Thoracic aorta (tissue), 2 donors: Measurements from ENCODE around the gene COL16A1. TPM values are rescaled to one million over a fixed set of nuclear protein-coding genes. Genes with fewer than 3 reads are reported as not detected.
A peak's percentile ranks its signal among the peaks of the same experiment; 100 is the strongest.

Source experiments
- ATAC-seq: fragments of 150-250 bp; one replicate; pipeline ENCODE4 v1.8.0; 2017; ENCODE audit warnings: low read depth; ENCODE audit not compliant: insufficient number of reproducible peaks, low FRiP score
- DNase-seq: peaks from one replicate; pipeline ENCODE4 v3.0.0-alpha.2; 2020; ENCODE audit warnings: low spot score
- H3K27ac ChIP-seq, 2 donors: fragments of 200-600 bp; sonication (generic); 1 replicate in 1 of 2; 2 replicates in 1 of 2; pipeline ENCODE4 v1.5.1; 2016; ENCODE audit warnings: mild to moderate bottlenecking in 2 of 2, moderate library complexity in 2 of 2
- H3K27me3 ChIP-seq: fragments of 200-600 bp; sonication (generic); replicated peaks from 2 replicates; pipeline ENCODE4 v1.6.0; 2016; ENCODE audit warnings: mild to moderate bottlenecking; ENCODE audit not compliant: insufficient read depth
- H3K36me3 ChIP-seq: fragments of 200-600 bp; sonication (generic); one replicate; pipeline ENCODE4 v1.5.1; 2016
- H3K4me1 ChIP-seq, 2 donors: fragments of 200-600 bp; sonication (generic); 1 replicate in 1 of 2; 2 replicates in 1 of 2; pipeline versions ENCODE4 v1.5.1 to v1.6.0; 2016; ENCODE audit warnings: low read depth in 2 of 2, mild to moderate bottlenecking in 1 of 2; ENCODE audit not compliant: control insufficient read depth in 1 of 2
- H3K4me3 ChIP-seq: fragments of 200-600 bp; sonication (generic); 2 replicates; pipeline ENCODE4 v1.5.1; 2016; ENCODE audit warnings: mild to moderate bottlenecking
- H3K9me3 ChIP-seq: fragments of 200-600 bp; sonication (generic); 2 replicates; pipeline ENCODE4 v1.5.1; 2016
- CTCF ChIP-seq: fragments of 200-600 bp; sonication (generic); IDR thresholded peaks from one replicate; pipeline ENCODE4 v1.5.1; 2019; ENCODE audit warnings: antibody characterized with exemption
- total RNA-seq, 2 donors: library from RNA; depleted of rRNA; stranded (reverse); fragments of >200 nt; gene quantifications; one replicate each; pipeline versions ENCODE4 v1.1.0 to v1.2.3, GENCODE V29; 2016

Gene COL16A1
- total RNA-seq, 2 donors from 2014 or later = 183 to 323 TPM

DNA sequence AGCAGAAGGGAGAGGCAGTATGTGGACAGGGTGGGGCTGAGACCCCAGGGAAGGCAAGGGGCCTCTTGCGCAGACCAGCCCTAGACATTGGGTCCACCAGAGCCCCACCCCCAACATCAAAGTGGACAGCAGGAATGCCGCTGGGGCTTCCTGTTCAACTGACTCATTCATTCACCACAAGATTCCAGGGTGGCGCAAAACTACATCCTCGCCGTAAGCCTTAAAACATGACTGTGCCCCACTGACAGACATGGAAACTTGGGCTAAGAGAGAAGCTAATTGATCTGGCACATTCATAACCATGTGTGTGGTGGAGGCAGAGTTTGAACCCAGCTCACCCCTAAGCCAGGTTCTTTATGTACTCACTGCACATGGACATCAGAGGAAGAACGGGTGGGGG, 14.0 kb downstream of the COL16A1 start:
- no peaks in the 10 kb centered on the region for H3K9me3 ChIP-seq
- H3K27ac ChIP-seq = no peak overlapping the region
- no peak for DNase-seq
- no peak overlapping the region for H3K4me3 ChIP-seq
- no peak for TF ChIP-seq CTCF
- H3K36me3 ChIP-seq = peaks cover 57% of the 10 kb centered on the region
- no peak for ATAC-seq
- peaks cover 3 to 17% of the 10 kb centered on the region in 2 donors for H3K4me1 ChIP-seq
- H3K27me3 ChIP-seq = no peaks in the 10 kb centered on the region

GRCh38 chr1:31689379-31689778, 14.4 kb downstream of the COL16A1 start:
- H3K9me3 ChIP-seq = no peaks in the 10 kb centered on the region
- H3K27ac ChIP-seq = no peak overlapping the region
- H3K27me3 ChIP-seq = no peaks in the 10 kb centered on the region
- DNase-seq (no peak), ATAC-seq (no peak)
- peaks cover 52% of the 10 kb centered on the region for H3K36me3 ChIP-seq
- H3K4me3 ChIP-seq = no peak overlapping the region
- TF ChIP-seq CTCF = no peak
- H3K4me1 ChIP-seq = peaks cover 3 to 17% of the 10 kb centered on the region in 2 donors

DNA sequence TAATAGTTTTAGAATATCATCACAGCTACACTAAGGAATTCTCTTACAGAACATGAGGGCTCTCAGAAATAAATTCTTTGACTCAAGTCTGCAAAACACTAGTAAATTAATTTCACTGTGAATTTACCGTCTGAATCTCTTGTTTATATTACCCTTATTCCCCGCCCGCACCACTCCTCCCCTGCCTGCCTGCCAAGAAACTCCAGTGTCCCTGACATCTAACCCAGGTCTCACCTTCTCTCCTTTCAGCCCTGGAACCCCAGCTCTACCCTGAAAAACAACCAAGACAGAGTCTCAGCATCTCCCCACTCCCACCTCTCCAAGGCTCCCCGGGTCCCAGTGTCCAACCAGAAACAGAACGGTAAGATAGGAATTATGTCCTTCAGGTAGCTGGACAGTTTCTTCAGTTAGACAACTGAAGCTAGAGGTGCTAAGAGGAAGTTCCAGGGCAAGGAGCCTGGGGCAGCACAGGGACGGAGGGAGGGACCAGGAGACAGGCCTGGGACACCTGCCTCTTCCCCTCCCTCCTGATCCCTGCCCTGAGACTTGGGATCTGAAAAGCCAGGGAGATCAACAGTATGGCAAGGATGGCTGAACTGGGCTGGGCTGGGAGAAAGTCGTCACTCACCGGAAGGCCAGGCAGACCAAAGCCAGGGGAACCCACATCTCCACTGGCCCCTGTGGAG, 15.4 kb downstream of the COL16A1 start:
- Histone ChIP-seq H3K27ac (no peak overlapping the region), H3K36me3 (peaks cover 50% of the 10 kb centered on the region)

DNA sequence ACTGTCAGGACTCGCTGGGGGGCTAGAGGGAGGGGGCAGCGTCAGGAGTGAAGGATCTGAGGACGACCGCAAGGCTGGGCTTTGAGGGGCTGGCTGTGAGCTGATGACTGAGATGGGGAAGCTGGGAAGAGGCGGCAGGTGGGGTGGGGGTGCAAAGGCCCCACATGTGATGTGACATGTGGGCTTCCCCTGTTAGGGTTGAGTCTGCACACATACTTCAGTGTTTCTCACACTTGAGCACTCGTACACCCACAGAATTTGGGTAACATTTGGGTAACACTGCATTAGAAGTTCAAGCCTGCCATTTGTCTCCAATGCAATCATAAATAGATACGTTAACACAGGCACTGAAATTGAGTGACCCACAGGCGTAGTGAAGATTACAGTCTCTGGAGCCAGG, 16.2 kb downstream of the COL16A1 start:
- TF ChIP-seq CTCF = no peak
- H3K27me3 ChIP-seq = no peaks in the 10 kb centered on the region
- ATAC-seq (no peak), DNase-seq (no peak)
- H3K27ac ChIP-seq = no peak overlapping the region
- no peak overlapping the region for H3K4me3 ChIP-seq
- peaks cover 3 to 17% of the 10 kb centered on the region in 2 donors for H3K4me1 ChIP-seq
- no peaks in the 10 kb centered on the region for H3K9me3 ChIP-seq
- H3K36me3 ChIP-seq = peaks cover 49% of the 10 kb centered on the region

More for the DNA sequence above, 15.4 kb downstream of the COL16A1 start:
- ATAC-seq = no peak
- no peaks in the 10 kb centered on the region for H3K9me3 ChIP-seq
- TF ChIP-seq CTCF = no peak
- no peaks in the 10 kb centered on the region for H3K27me3 ChIP-seq
- no peak overlapping the region for H3K4me3 ChIP-seq
- DNase-seq = no peak
- H3K4me1 ChIP-seq = peaks cover 3 to 17% of the 10 kb centered on the region in 2 donors

DNA sequence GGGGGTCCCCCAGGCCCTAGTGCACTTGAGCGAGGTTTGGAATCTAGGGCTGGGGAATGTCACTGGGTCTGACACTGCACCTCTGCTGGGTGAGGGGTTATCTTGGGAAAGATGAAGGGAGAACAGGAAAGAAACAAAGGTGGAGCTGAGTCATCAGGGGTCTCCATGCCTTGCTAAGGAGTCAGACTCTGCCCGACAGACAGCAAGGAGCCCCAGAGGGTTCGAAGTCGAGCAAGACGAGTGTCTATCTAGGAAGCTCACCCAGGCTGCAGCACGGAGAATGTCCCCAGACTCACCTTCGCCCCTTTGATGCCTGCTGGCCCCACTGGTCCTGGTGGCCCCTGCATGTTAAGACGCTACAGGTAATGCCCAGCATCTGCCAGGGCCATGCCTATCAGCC, 18.0 kb downstream of the COL16A1 start:
- TF ChIP-seq CTCF = no peak
- Histone ChIP-seq H3K4me3 (no peak overlapping the region), H3K27ac (peak overlapping the region in 1 of 2 donors; percentile 34), H3K36me3 (peaks cover 38% of the 10 kb centered on the region), H3K27me3 (no peaks in the 10 kb centered on the region), H3K9me3 (no peaks in the 10 kb centered on the region), H3K4me1 (peaks cover 3 to 29% of the 10 kb centered on the region in 2 donors)
- no peak for DNase-seq
- no peak for ATAC-seq
